ENCODE results near the gene CENPP. TPM values are rescaled to one million over a fixed set of nuclear protein-coding genes. Genes with fewer than 3 reads are reported as not detected.
A peak's percentile ranks its signal among the peaks of the same experiment; 100 is the strongest.

Gene CENPP
- total RNA-seq, 1 donor from 2014 or later: 7.7 TPM

GRCh38 chr9:92615790-92616189, 290.0 kb downstream of the CENPP start:
- peaks cover 49% of the 10 kb centered on the region for H3K36me3 Mint-ChIP-seq (ENCODE audit: low read depth)
- H3K27ac Mint-ChIP-seq (ENCODE audit: unreplicated experiment): no peak overlapping the region
- no peak for DNase-seq (ENCODE audit: low spot score)
- no peaks in the 10 kb centered on the region for H3K9me3 Mint-ChIP-seq (ENCODE audit: low read depth)
- H3K4me1 Mint-ChIP-seq (ENCODE audit: low read depth): peaks cover 25% of the 10 kb centered on the region
- TF ChIP-seq CTCF (IDR thresholded peaks at IDR 0.05): no peak
- no peak overlapping the region for H3K4me3 Mint-ChIP-seq (ENCODE audit: unreplicated experiment)
- no peaks in the 10 kb centered on the region for H3K27me3 Mint-ChIP-seq (ENCODE audit: low read depth)

GRCh38 chr9:92616199-92616641, 290.5 kb downstream of the CENPP start:
- H3K4me3 Mint-ChIP-seq (ENCODE audit: unreplicated experiment): no peak overlapping the region
- peaks cover 23% of the 10 kb centered on the region for H3K4me1 Mint-ChIP-seq (ENCODE audit: low read depth)
- H3K9me3 Mint-ChIP-seq (ENCODE audit: low read depth): no peaks in the 10 kb centered on the region
- DNase-seq (ENCODE audit: low spot score): no peak
- TF ChIP-seq CTCF (IDR thresholded peaks at IDR 0.05): no peak
- peaks cover 47% of the 10 kb centered on the region for H3K36me3 Mint-ChIP-seq (ENCODE audit: low read depth)
- H3K27ac Mint-ChIP-seq (ENCODE audit: unreplicated experiment): no peak overlapping the region
- no peaks in the 10 kb centered on the region for H3K27me3 Mint-ChIP-seq (ENCODE audit: low read depth)

- peaks cover 23% of the 10 kb centered on the region for H3K4me1 Mint-ChIP-seq (ENCODE audit: low read depth)
- peaks cover 46% of the 10 kb centered on the region for H3K36me3 Mint-ChIP-seq (ENCODE audit: low read depth)
- no peaks in the 10 kb centered on the region for H3K27me3 Mint-ChIP-seq (ENCODE audit: low read depth)
- H3K4me3 Mint-ChIP-seq (ENCODE audit: unreplicated experiment): no peak overlapping the region
- H3K9me3 Mint-ChIP-seq (ENCODE audit: low read depth): no peaks in the 10 kb centered on the region
- no peak for TF ChIP-seq CTCF (IDR thresholded peaks at IDR 0.05)
- H3K27ac Mint-ChIP-seq (ENCODE audit: unreplicated experiment): no peak overlapping the region
- no peak for DNase-seq (ENCODE audit: low spot score)
Observed at GRCh38 chr9:92616655-92617111, 290.9 kb downstream of the CENPP start.

GRCh38 chr9:92617195-92617813, 291.6 kb downstream of the CENPP start:
- no peak for DNase-seq (ENCODE audit: low spot score)
- Mint-ChIP-seq H3K36me3 (ENCODE audit: low read depth) (peaks cover 42% of the 10 kb centered on the region), H3K27ac (ENCODE audit: unreplicated experiment) (no peak overlapping the region), H3K9me3 (ENCODE audit: low read depth) (no peaks in the 10 kb centered on the region), H3K27me3 (ENCODE audit: low read depth) (no peaks in the 10 kb centered on the region), H3K4me3 (ENCODE audit: unreplicated experiment) (no peak overlapping the region), H3K4me1 (ENCODE audit: low read depth) (peaks cover 21% of the 10 kb centered on the region)
- no peak for TF ChIP-seq CTCF (IDR thresholded peaks at IDR 0.05)

GRCh38 chr9:92617951-92618510, 292.3 kb downstream of the CENPP start:
- no peak for TF ChIP-seq CTCF (IDR thresholded peaks at IDR 0.05)
- Mint-ChIP-seq H3K27me3 (ENCODE audit: low read depth) (no peaks in the 10 kb centered on the region), H3K4me1 (ENCODE audit: low read depth) (peaks cover 19% of the 10 kb centered on the region), H3K9me3 (ENCODE audit: low read depth) (no peaks in the 10 kb centered on the region), H3K27ac (ENCODE audit: unreplicated experiment) (peak overlapping the region; percentile 12), H3K4me3 (ENCODE audit: unreplicated experiment) (no peak overlapping the region), H3K36me3 (ENCODE audit: low read depth) (peaks cover 38% of the 10 kb centered on the region)
- no peak for DNase-seq (ENCODE audit: low spot score)
